DND-41 (cell line): ENCODE results near the gene PRICKLE2.

Experiments
- ATAC-seq: fragments of 200-7000 bp; cut with Tn5 transposase; 3 replicates; pipeline ENCODE4 v1.9.1; 2021; ENCODE audit warnings: low read depth; ENCODE audit not compliant: insufficient read depth
- DNase-seq: peaks from one replicate; pipeline ENCODE4 v3.0.0-alpha.2; 2020
- H2AFZ ChIP-seq: 2 replicates; pipeline ENCODE4 v1.6.0; 2012; ENCODE audit warnings: low read depth, low read length
- H3K27ac ChIP-seq: 2 replicates; pipeline ENCODE4 v1.5.1; 2012; ENCODE audit warnings: low read length, inconsistent platforms
- H3K27me3 ChIP-seq: fragments of 200-600 bp; sonication (generic); 2 replicates; pipeline ENCODE4 v1.6.0; 2012; ENCODE audit warnings: low read length, mild to moderate bottlenecking, inconsistent platforms; ENCODE audit not compliant: insufficient read depth, poor library complexity
- H3K36me3 ChIP-seq: 2 replicates; pipeline ENCODE4 v1.5.1; 2012; ENCODE audit warnings: low read length, inconsistent platforms; ENCODE audit not compliant: insufficient read depth
- H3K4me1 ChIP-seq: 2 replicates; pipeline ENCODE4 v1.5.1; 2012; ENCODE audit warnings: mild to moderate bottlenecking, low read length; ENCODE audit not compliant: insufficient read depth
- H3K4me2 ChIP-seq: 2 replicates; pipeline ENCODE4 v1.6.0; 2012; ENCODE audit warnings: mild to moderate bottlenecking, moderate library complexity, low read length, inconsistent platforms; ENCODE audit not compliant: insufficient read depth
- H3K4me3 ChIP-seq, 2 experiments: fragments of 200-600 bp in 1 of 2; shearing (Covaris generic) in 1 of 2; 2 replicates each; pipeline ENCODE4 v1.5.1; 2012 to 2016; ENCODE audit warnings: inconsistent platforms in 2 of 2, low read length in 2 of 2, mild to moderate bottlenecking in 2 of 2, low read depth in 1 of 2, moderate library complexity in 1 of 2
- H3K79me2 ChIP-seq: 2 replicates; pipeline ENCODE4 v1.6.0; 2012; ENCODE audit warnings: low read length, inconsistent platforms; ENCODE audit not compliant: insufficient read depth
- H3K9ac ChIP-seq: 2 replicates; pipeline ENCODE4 v1.6.0; 2012; ENCODE audit warnings: low read depth, mild to moderate bottlenecking, inconsistent platforms, low read length, moderate library complexity
- H3K9me3 ChIP-seq: 2 replicates; pipeline ENCODE4 v1.5.1; 2012; ENCODE audit warnings: low read length, moderate library complexity, mild to moderate bottlenecking, inconsistent platforms; ENCODE audit not compliant: insufficient read depth, severe bottlenecking
- H4K20me1 ChIP-seq: 2 replicates; pipeline ENCODE4 v1.6.0; 2012; ENCODE audit warnings: low read length; ENCODE audit not compliant: insufficient read depth
- EZH2 ChIP-seq: IDR thresholded peaks from 3 replicates; pipeline ENCODE4 v1.6.1; 2012; ENCODE audit warnings: borderline replicate concordance, low read depth, mild to moderate bottlenecking, moderate library complexity, low read length, inconsistent platforms; ENCODE audit not compliant: severe bottlenecking
- TF ChIP-seq, protein P1 (sequence below): IDR thresholded peaks from 2 replicates; pipeline ENCODE4 v1.5.1; 2012; ENCODE audit warnings: borderline replicate concordance, low read length, moderate library complexity, mild to moderate bottlenecking; ENCODE audit not compliant: poor library complexity, severe bottlenecking; ENCODE audit errors: extremely low read depth

The PRICKLE2 gene

DNA sequence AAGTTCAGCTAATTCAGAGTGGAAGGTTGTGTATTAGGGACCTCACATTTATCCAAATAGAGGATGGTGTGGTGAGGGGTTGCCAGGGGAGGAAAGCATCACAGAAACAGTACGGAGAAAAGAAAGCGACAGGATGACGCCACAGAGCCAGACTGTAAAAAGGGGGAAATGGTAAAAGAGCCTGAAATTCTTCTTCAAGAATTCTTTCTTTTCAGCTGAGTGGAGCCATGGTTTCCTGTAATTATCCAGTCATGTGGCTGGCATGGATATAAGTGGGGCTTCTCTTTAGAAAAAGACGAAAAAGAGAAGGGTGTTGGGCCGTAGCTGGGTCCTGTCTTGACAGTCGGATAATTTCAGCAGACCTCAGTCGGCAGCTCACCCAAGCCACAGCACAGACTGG is 177.5 kb downstream of the PRICKLE2 start:
- no peaks in the 10 kb centered on the region for H4K20me1 ChIP-seq
- TF ChIP-seq, protein P1, sequence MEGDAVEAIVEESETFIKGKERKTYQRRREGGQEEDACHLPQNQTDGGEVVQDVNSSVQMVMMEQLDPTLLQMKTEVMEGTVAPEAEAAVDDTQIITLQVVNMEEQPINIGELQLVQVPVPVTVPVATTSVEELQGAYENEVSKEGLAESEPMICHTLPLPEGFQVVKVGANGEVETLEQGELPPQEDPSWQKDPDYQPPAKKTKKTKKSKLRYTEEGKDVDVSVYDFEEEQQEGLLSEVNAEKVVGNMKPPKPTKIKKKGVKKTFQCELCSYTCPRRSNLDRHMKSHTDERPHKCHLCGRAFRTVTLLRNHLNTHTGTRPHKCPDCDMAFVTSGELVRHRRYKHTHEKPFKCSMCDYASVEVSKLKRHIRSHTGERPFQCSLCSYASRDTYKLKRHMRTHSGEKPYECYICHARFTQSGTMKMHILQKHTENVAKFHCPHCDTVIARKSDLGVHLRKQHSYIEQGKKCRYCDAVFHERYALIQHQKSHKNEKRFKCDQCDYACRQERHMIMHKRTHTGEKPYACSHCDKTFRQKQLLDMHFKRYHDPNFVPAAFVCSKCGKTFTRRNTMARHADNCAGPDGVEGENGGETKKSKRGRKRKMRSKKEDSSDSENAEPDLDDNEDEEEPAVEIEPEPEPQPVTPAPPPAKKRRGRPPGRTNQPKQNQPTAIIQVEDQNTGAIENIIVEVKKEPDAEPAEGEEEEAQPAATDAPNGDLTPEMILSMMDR: no peak
- no peak for TF ChIP-seq EZH2
- H2AFZ ChIP-seq: no peak overlapping the region
- H3K9me3 ChIP-seq: no peaks in the 10 kb centered on the region
- H3K27ac ChIP-seq: no peak overlapping the region
- no peak for DNase-seq
- no peak overlapping the region for H3K4me3 ChIP-seq
- no peaks in the 10 kb centered on the region for H3K27me3 ChIP-seq
- no peak for ATAC-seq
- H3K36me3 ChIP-seq: no peaks in the 10 kb centered on the region
- H3K4me2 ChIP-seq: no peak overlapping the region
- no peaks in the 10 kb centered on the region for H3K4me1 ChIP-seq
- no peak overlapping the region for H3K9ac ChIP-seq
- no peaks in the 10 kb centered on the region for H3K79me2 ChIP-seq

DNA sequence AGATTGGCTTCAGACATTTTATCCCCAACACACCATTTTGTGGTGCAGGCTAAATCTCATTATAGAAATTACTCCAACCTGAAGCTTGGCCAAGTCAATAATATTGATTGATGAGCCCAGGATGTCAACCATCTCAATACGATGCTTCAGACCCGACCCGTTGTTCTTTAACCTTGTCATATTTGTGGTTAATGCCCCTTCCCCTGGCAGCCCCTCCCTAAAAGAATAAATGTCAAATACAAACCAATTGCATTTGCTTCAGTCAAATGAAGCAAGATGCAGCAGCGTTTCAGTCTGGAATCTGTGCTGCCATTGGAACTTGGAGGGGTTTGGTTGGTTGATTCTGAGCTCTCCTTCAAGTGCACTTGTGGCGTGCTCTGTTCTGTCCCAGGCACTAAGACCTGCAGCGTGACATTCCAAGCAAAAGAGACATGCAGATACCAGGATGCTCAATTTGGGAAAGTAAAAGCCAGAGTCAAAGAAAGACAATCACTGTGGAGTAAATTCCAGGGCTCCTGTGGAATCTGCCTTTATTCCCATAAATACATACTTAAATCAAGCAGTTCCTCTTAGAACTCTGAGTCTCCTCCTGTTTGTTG is 178.2 kb downstream of the PRICKLE2 start:
- H2AFZ ChIP-seq: no peak overlapping the region
- H3K4me2 ChIP-seq: no peak overlapping the region
- no peaks in the 10 kb centered on the region for H3K36me3 ChIP-seq
- no peaks in the 10 kb centered on the region for H3K4me1 ChIP-seq
- ATAC-seq (no peak), DNase-seq (no peak)
- H3K9ac ChIP-seq: no peak overlapping the region
- no peaks in the 10 kb centered on the region for H4K20me1 ChIP-seq
- no peaks in the 10 kb centered on the region for H3K9me3 ChIP-seq
- no peak for TF ChIP-seq EZH2
- TF ChIP-seq, protein P1: no peak
- no peaks in the 10 kb centered on the region for H3K79me2 ChIP-seq
- no peak overlapping the region for H3K4me3 ChIP-seq
- no peaks in the 10 kb centered on the region for H3K27me3 ChIP-seq
- H3K27ac ChIP-seq: no peak overlapping the region

DNA sequence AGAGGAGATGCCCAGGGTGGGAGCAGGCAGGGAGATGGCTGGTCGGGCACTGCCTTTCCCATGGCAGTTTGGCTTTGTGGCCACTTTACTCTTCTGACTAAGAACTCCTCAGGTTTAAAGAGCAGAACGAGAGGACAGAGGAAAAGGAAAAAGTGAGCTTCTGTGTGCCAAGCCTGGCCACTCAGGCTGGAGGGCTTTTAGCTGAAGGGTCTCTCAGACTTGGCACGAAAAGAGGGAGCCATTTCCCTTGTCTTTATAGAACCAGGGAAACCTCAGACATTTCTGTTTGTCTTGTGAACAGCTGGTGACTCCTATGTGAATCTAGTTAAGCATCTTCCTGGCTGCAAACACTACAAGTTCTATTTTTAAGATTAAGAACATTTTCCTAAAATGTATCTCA is 178.7 kb downstream of the PRICKLE2 start:
- H3K27me3 ChIP-seq: no peaks in the 10 kb centered on the region
- no peak overlapping the region for H2AFZ ChIP-seq
- no peaks in the 10 kb centered on the region for H4K20me1 ChIP-seq
- no peaks in the 10 kb centered on the region for H3K36me3 ChIP-seq
- no peaks in the 10 kb centered on the region for H3K79me2 ChIP-seq
- ATAC-seq (no peak), DNase-seq (no peak)
- H3K9me3 ChIP-seq: no peaks in the 10 kb centered on the region
- no peak overlapping the region for H3K27ac ChIP-seq
- H3K4me3 ChIP-seq: no peak overlapping the region
- no peak overlapping the region for H3K4me2 ChIP-seq
- TF ChIP-seq EZH2: no peak
- TF ChIP-seq, protein P1: no peak
- H3K9ac ChIP-seq: no peak overlapping the region
- no peaks in the 10 kb centered on the region for H3K4me1 ChIP-seq

DNA sequence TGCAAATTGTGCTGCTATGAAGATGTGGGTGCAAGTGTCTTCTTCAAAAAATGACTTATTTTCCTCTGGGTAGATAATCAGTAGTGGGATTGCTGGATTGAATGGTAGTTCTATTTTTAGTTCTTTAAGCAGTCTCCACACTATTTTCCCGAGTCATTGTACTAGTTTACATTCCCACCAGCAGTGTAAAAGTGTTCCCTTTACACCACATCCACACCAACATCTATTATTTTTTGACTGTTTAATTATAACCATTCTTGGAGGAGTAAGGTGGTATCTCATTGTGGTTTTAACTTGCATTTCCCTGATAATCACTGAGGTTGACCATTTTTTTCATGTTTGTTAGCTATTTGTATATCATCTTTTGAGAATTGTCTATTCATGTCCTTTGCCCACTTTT is 182.3 kb downstream of the PRICKLE2 start:
- no peak overlapping the region for H3K9ac ChIP-seq
- H3K4me1 ChIP-seq: no peaks in the 10 kb centered on the region
- H2AFZ ChIP-seq: no peak overlapping the region
- H3K9me3 ChIP-seq: no peaks in the 10 kb centered on the region
- DNase-seq (no peak), ATAC-seq (no peak)
- no peaks in the 10 kb centered on the region for H3K79me2 ChIP-seq
- H3K27ac ChIP-seq: no peak overlapping the region
- no peaks in the 10 kb centered on the region for H4K20me1 ChIP-seq
- H3K4me2 ChIP-seq: no peak overlapping the region
- H3K36me3 ChIP-seq: no peaks in the 10 kb centered on the region
- no peak overlapping the region for H3K4me3 ChIP-seq
- H3K27me3 ChIP-seq: no peaks in the 10 kb centered on the region
- TF ChIP-seq, protein P1: no peak
- no peak for TF ChIP-seq EZH2
